ENCODE data around the gene PNCK.

GRCh38 chrX:153708415-153708814 is 34.8 kb upstream of the PNCK start:
- TF ChIP-seq CEBPB (IDR thresholded peaks at IDR 0.05) (no peak), TAF1 (IDR thresholded peaks at IDR 0.05; ENCODE audit: low read depth) (no peak), CREB1 (IDR thresholded peaks at IDR 0.05; ENCODE audit: low read depth) (no peak), USF1 (IDR thresholded peaks at IDR 0.05) (peak; percentile 72), NFIC (IDR thresholded peaks at IDR 0.05) (no peak), TEAD4 (IDR thresholded peaks at IDR 0.05) (no peak), RAD21 (IDR thresholded peaks at IDR 0.05; ENCODE audit: low read depth) (peak; percentile 66), FOXM1 (IDR thresholded peaks at IDR 0.05; ENCODE audit: borderline replicate concordance, low read depth) (no peak), EP300 (IDR thresholded peaks at IDR 0.05; ENCODE audit: borderline replicate concordance) (no peak), YY1 (IDR thresholded peaks at IDR 0.05; ENCODE audit: low read depth) (no peak), TCF12 (IDR thresholded peaks at IDR 0.05; ENCODE audit: low read depth) (no peak), EGR1 (IDR thresholded peaks at IDR 0.05) (no peak)
- TF ChIP-seq, protein P1, sequence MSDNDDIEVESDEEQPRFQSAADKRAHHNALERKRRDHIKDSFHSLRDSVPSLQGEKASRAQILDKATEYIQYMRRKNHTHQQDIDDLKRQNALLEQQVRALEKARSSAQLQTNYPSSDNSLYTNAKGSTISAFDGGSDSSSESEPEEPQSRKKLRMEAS (IDR thresholded peaks at IDR 0.05): no peak
- TF ChIP-seq, protein P2, sequence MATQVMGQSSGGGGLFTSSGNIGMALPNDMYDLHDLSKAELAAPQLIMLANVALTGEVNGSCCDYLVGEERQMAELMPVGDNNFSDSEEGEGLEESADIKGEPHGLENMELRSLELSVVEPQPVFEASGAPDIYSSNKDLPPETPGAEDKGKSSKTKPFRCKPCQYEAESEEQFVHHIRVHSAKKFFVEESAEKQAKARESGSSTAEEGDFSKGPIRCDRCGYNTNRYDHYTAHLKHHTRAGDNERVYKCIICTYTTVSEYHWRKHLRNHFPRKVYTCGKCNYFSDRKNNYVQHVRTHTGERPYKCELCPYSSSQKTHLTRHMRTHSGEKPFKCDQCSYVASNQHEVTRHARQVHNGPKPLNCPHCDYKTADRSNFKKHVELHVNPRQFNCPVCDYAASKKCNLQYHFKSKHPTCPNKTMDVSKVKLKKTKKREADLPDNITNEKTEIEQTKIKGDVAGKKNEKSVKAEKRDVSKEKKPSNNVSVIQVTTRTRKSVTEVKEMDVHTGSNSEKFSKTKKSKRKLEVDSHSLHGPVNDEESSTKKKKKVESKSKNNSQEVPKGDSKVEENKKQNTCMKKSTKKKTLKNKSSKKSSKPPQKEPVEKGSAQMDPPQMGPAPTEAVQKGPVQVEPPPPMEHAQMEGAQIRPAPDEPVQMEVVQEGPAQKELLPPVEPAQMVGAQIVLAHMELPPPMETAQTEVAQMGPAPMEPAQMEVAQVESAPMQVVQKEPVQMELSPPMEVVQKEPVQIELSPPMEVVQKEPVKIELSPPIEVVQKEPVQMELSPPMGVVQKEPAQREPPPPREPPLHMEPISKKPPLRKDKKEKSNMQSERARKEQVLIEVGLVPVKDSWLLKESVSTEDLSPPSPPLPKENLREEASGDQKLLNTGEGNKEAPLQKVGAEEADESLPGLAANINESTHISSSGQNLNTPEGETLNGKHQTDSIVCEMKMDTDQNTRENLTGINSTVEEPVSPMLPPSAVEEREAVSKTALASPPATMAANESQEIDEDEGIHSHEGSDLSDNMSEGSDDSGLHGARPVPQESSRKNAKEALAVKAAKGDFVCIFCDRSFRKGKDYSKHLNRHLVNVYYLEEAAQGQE (IDR thresholded peaks at IDR 0.05; ENCODE audit: low read depth): no peak
